Astrocyte (in vitro differentiated cells and primary cell): Measurements from ENCODE around the gene SDSL. TPM values are rescaled to one million over a fixed set of nuclear protein-coding genes. Genes with fewer than 3 reads are reported as not detected.

Experiments used
- DNase-seq: peaks from one replicate; pipeline ENCODE4 v3.0.0-alpha.2; 2010; ENCODE audit warnings: low read depth
- FAIRE-seq: peaks from 2 replicates; lab custom pipeline; 2011; peaks lifted over from hg19 to GRCh38; lab: Jason Lieb, UNC
- H2AFZ ChIP-seq: 2 replicates; pipeline ENCODE4 v1.6.0; 2012; ENCODE audit warnings: low read depth, low read length, inconsistent platforms
- H3K27ac ChIP-seq: 2 replicates; pipeline ENCODE4 v1.5.1; 2011; ENCODE audit warnings: low read depth, low read length, inconsistent platforms
- H3K27me3 ChIP-seq: 2 replicates; pipeline ENCODE4 v1.6.0; 2011; ENCODE audit warnings: low read length, inconsistent platforms; ENCODE audit not compliant: insufficient read depth
- H3K36me3 ChIP-seq: 2 replicates; pipeline ENCODE4 v1.5.1; 2011; ENCODE audit warnings: low read length, inconsistent platforms; ENCODE audit not compliant: insufficient read depth
- H3K4me1 ChIP-seq: 2 replicates; pipeline ENCODE4 v1.5.1; 2011; ENCODE audit warnings: low read length, inconsistent platforms; ENCODE audit not compliant: insufficient read depth
- H3K4me2 ChIP-seq: 2 replicates; pipeline ENCODE4 v1.6.0; 2012; ENCODE audit warnings: low read length, inconsistent platforms
- H3K4me3 ChIP-seq: 2 replicates; pipeline ENCODE4 v1.5.1; 2011; ENCODE audit warnings: low read depth, mild to moderate bottlenecking, low read length, inconsistent platforms; ENCODE audit not compliant: insufficient read depth
- H3K79me2 ChIP-seq: 2 replicates; pipeline ENCODE4 v1.6.0; 2012; ENCODE audit warnings: mild to moderate bottlenecking, low read length, inconsistent platforms; ENCODE audit not compliant: insufficient read depth
- H3K9ac ChIP-seq: 2 replicates; pipeline ENCODE4 v1.6.0; 2012; ENCODE audit warnings: mild to moderate bottlenecking, low read length, inconsistent platforms
- H3K9me3 ChIP-seq: 2 replicates; pipeline ENCODE4 v1.5.1; 2012; ENCODE audit warnings: low read depth, mild to moderate bottlenecking, low read length, inconsistent platforms; ENCODE audit not compliant: insufficient read depth
- H4K20me1 ChIP-seq: 2 replicates; pipeline ENCODE4 v1.6.0; 2012; ENCODE audit warnings: low read length, inconsistent platforms; ENCODE audit not compliant: insufficient read depth
- H3K27ac Mint-ChIP-seq: one replicate; pipeline ENCODE4 v1.8.0; 2021; ENCODE audit warnings: mild to moderate bottlenecking, mixed read lengths; ENCODE audit not compliant: unreplicated experiment
- H3K27me3 Mint-ChIP-seq: one replicate; pipeline ENCODE4 v1.8.0; 2021; ENCODE audit warnings: low read depth, mixed read lengths; ENCODE audit not compliant: unreplicated experiment
- H3K36me3 Mint-ChIP-seq: one replicate; pipeline ENCODE4 v1.8.0; 2021; ENCODE audit warnings: low read depth, mixed read lengths; ENCODE audit not compliant: unreplicated experiment
- H3K4me1 Mint-ChIP-seq: one replicate; pipeline ENCODE4 v1.8.0; 2021; ENCODE audit warnings: low read depth, mixed read lengths; ENCODE audit not compliant: unreplicated experiment
- H3K4me3 Mint-ChIP-seq: one replicate; pipeline ENCODE4 v1.8.0; 2021; ENCODE audit warnings: mild to moderate bottlenecking, moderate library complexity, mixed read lengths; ENCODE audit not compliant: unreplicated experiment
- H3K9me3 Mint-ChIP-seq: one replicate; pipeline ENCODE4 v1.8.0; 2021; ENCODE audit warnings: mild to moderate bottlenecking, mixed read lengths; ENCODE audit not compliant: unreplicated experiment
- CTCF ChIP-seq: IDR thresholded peaks from 2 replicates; pipeline ENCODE4 v1.5.1; 2011; ENCODE audit warnings: low read depth, mild to moderate bottlenecking, inconsistent platforms, low read length, moderate library complexity; ENCODE audit not compliant: insufficient read depth
- EZH2 ChIP-seq: IDR thresholded peaks from 2 replicates; pipeline ENCODE4 v1.6.1; 2012; ENCODE audit warnings: mild to moderate bottlenecking, low read length, inconsistent platforms; ENCODE audit not compliant: insufficient read depth
- total RNA-seq: library from RNA; stranded (reverse); gene quantifications from 2 replicates; pipeline ENCODE4 v1.2.1, GENCODE V29; 2021

SDSL gene
- total RNA-seq, 1 donor from 2014 or later: 9.5 TPM

GRCh38 chr12:113409462-113410124 lies 12.6 kb upstream of the SDSL start:
- H3K79me2 ChIP-seq: no peaks in the 10 kb centered on the region
- Mint-ChIP-seq H3K27me3 (peaks cover 18% of the 10 kb centered on the region), H3K27ac (no peak overlapping the region), H3K9me3 (peaks cover 2% of the 10 kb centered on the region), H3K4me1 (peaks cover 4% of the 10 kb centered on the region), H3K36me3 (no peaks in the 10 kb centered on the region), H3K4me3 (no peak overlapping the region)
- H3K36me3 ChIP-seq: no peaks in the 10 kb centered on the region
- TF ChIP-seq CTCF: no peak
- no peak for TF ChIP-seq EZH2
- H3K9ac ChIP-seq: no peak overlapping the region
- FAIRE-seq (no peak), DNase-seq (no peak)
- no peak overlapping the region for H2AFZ ChIP-seq
- no peak overlapping the region for H3K4me3 ChIP-seq
- peaks cover 2% of the 10 kb centered on the region for H3K27me3 ChIP-seq
- no peak overlapping the region for H3K27ac ChIP-seq
- H3K4me1 ChIP-seq: no peaks in the 10 kb centered on the region
- H3K4me2 ChIP-seq: no peak overlapping the region
- no peaks in the 10 kb centered on the region for H4K20me1 ChIP-seq
- no peaks in the 10 kb centered on the region for H3K9me3 ChIP-seq

GRCh38 chr12:113413488-113413939 lies 8.7 kb upstream of the SDSL start:
- Mint-ChIP-seq H3K9me3 (peaks cover 2% of the 10 kb centered on the region), H3K27ac (no peak overlapping the region), H3K4me1 (peaks cover 4% of the 10 kb centered on the region), H3K4me3 (no peak overlapping the region), H3K36me3 (no peaks in the 10 kb centered on the region), H3K27me3 (peaks cover 24% of the 10 kb centered on the region)
- Histone ChIP-seq H3K9me3 (no peaks in the 10 kb centered on the region), H3K9ac (no peak overlapping the region), H4K20me1 (no peaks in the 10 kb centered on the region), H3K79me2 (no peaks in the 10 kb centered on the region), H3K27ac (no peak overlapping the region), H3K4me2 (no peak overlapping the region), H3K36me3 (no peaks in the 10 kb centered on the region), H3K4me3 (no peak overlapping the region), H3K27me3 (peaks cover 2% of the 10 kb centered on the region), H3K4me1 (no peaks in the 10 kb centered on the region), H2AFZ (no peak overlapping the region)
- TF ChIP-seq EZH2: no peak
- TF ChIP-seq CTCF: no peak
- DNase-seq: no peak
- FAIRE-seq: no peak

- H3K79me2 ChIP-seq: no peaks in the 10 kb centered on the region
- no peak for TF ChIP-seq CTCF
- no peak for TF ChIP-seq EZH2
- H3K4me2 ChIP-seq: no peak overlapping the region
- H3K4me1 ChIP-seq: no peaks in the 10 kb centered on the region
- Mint-ChIP-seq H3K9me3 (peaks cover 2% of the 10 kb centered on the region), H3K4me3 (no peak overlapping the region), H3K27me3 (peaks cover 24% of the 10 kb centered on the region), H3K27ac (no peak overlapping the region), H3K4me1 (peaks cover 4% of the 10 kb centered on the region), H3K36me3 (no peaks in the 10 kb centered on the region)
- no peak for DNase-seq
- no peaks in the 10 kb centered on the region for H3K36me3 ChIP-seq
- H3K9me3 ChIP-seq: no peaks in the 10 kb centered on the region
- no peak overlapping the region for H3K27ac ChIP-seq
- no peak overlapping the region for H2AFZ ChIP-seq
- H3K27me3 ChIP-seq: peaks cover 2% of the 10 kb centered on the region
- no peaks in the 10 kb centered on the region for H4K20me1 ChIP-seq
- no peak overlapping the region for H3K4me3 ChIP-seq
- no peak overlapping the region for H3K9ac ChIP-seq
- no peak for FAIRE-seq
These were observed 7.6 kb upstream of the SDSL start for GRCh38 chr12:113414519-113415038.
